ENCODE measurements around the gene SSTR5. TPM values are rescaled to one million over a fixed set of nuclear protein-coding genes. Genes with fewer than 3 reads are reported as not detected.

SSTR5 gene
- total and polyA plus RNA-seq, 10 of the 15 experiments (the other 5 are each of a cell fraction or from before 2014, with no cell fraction given), result not detected

GRCh38 chr16:1050516-1050915 lies 22.0 kb upstream of the SSTR5 start (continued):
- TF ChIP-seq NRF1 (conservative IDR thresholded peaks at IDR 0.05; ENCODE audit: low read depth, low read length), result no peak
- TF ChIP-seq RAD51 (IDR thresholded peaks at IDR 0.05), result no peak
- no peak for TF ChIP-seq PRDM15 (CRISPR knock-in tag; IDR thresholded peaks at IDR 0.05)
- no peak for TF ChIP-seq PAX5 (IDR thresholded peaks at IDR 0.05; ENCODE audit: borderline replicate concordance, low read depth, low read length)

GRCh38 chr16:1050921-1051320 lies 21.6 kb upstream of the SSTR5 start:
- Histone ChIP-seq H3K79me2 (ENCODE audit: control insufficient read depth, insufficient read depth, low read length) (no peaks in the 10 kb centered on the region), H3K9me3 (replicated peaks; ENCODE audit: control insufficient read depth, insufficient read depth, low read length) (no peaks in the 10 kb centered on the region), H3K36me3 (ENCODE audit: control insufficient read depth in 2 of 2, insufficient read depth in 2 of 2, low read length in 1 of 2) (no peaks in the 10 kb centered on the region), H3K27ac (ENCODE audit: control insufficient read depth, insufficient read depth) (no peak overlapping the region), H4K20me1 (ENCODE audit: control insufficient read depth, insufficient read depth) (no peaks in the 10 kb centered on the region), H2AFZ (ENCODE audit: control insufficient read depth, low read depth, low read length) (no peak overlapping the region), H3K4me3 (no peak overlapping the region), H3K27me3 (replicated peaks in 1 of 2; ENCODE audit: control insufficient read depth in 2 of 2, insufficient read depth in 2 of 2, low read length in 1 of 2) (no peaks in the 10 kb centered on the region), H3K4me2 (ENCODE audit: control insufficient read depth, insufficient read depth) (no peak overlapping the region), H3K9ac (ENCODE audit: control insufficient read depth, insufficient read depth, low read length) (no peak overlapping the region), H3K4me1 (ENCODE audit: control insufficient read depth, insufficient read depth, low read length) (no peaks in the 10 kb centered on the region)
- ChIA-PET SMC1A (ENCODE audit: uncharacterized antibody, unreplicated experiment) (no interaction called here), CTCF (no interaction called here), RAD21 (ENCODE audit: unreplicated experiment) (no interaction called here), POLR2A (no interaction called here)
- intact Hi-C loops (cut with micrococcal nuclease; ENCODE audit: unreplicated experiment) (no loop called here), in situ Hi-C loops (cut with MboI) (no loop called here)
- BruUV-seq (replicated peaks), result no TSS peak
- DNase-seq (ENCODE audit: low read depth, low spot score), result no peak
- WGBS (ENCODE audit: insufficient coverage, insufficient replicate concordance, low lambda C conversion rate, missing lambda C conversion rate), result 61% methylated on average over 15 of the region's 15 CpGs
- ATAC-seq, result no peak
- FAIRE-seq, result no peak
- TF ChIP-seq PKNOX1 (IDR thresholded peaks at IDR 0.05) (no peak), SMARCA5 (IDR thresholded peaks at IDR 0.05) (no peak), JUND (IDR thresholded peaks at IDR 0.05; ENCODE audit: low read depth, low read length) (no peak), WRNIP1 (IDR thresholded peaks at IDR 0.05; ENCODE audit: borderline replicate concordance, low read depth, low read length) (no peak), BCL3 (IDR thresholded peaks at IDR 0.05; ENCODE audit: borderline replicate concordance, insufficient read depth, low read depth, low read length, poor library complexity, severe bottlenecking) (no peak), TCF12 (IDR thresholded peaks at IDR 0.05; ENCODE audit: low read depth, low read length) (no peak), SREBF1 (IDR thresholded peaks at IDR 0.05; ENCODE audit: low read length) (no peak), USF1 (IDR thresholded peaks at IDR 0.05; ENCODE audit: borderline replicate concordance, extremely low read length, insufficient read depth, low read depth, low read length) (no peak), ZSCAN29 (IDR thresholded peaks at IDR 0.05) (no peak), CBFB (IDR thresholded peaks at IDR 0.05; ENCODE audit: low read depth) (no peak), HSF1 (IDR thresholded peaks at IDR 0.05; ENCODE audit: low read depth, low read length) (no peak), DPF2 (IDR thresholded peaks at IDR 0.05) (no peak)

All from GM12878 (cell line).